PC-3 (cell line): ENCODE measurements around the gene STUB1. TPM values are rescaled to one million over a fixed set of nuclear protein-coding genes. Genes with fewer than 3 reads are reported as not detected.
A peak's percentile ranks its signal among the peaks of the same experiment; 100 is the strongest.

ENCODE experiments used
- ATAC-seq: fragments of 200-7000 bp; cut with Tn5 transposase; 2 replicates; pipeline ENCODE4 v1.9.1; 2020; ENCODE audit warnings: mild to moderate bottlenecking, moderate library complexity
- BruUV-seq: library from RNA; stranded (reverse); fragments of 400-500 nt; replicated peaks from 2 replicates; lab custom pipeline; 2021; lab: Mats Ljungman, UMichigan
- CTCF ChIA-PET: fragments of 300-600 bp; sonication (Branson Sonifier 250); formaldehyde crosslinking; loops from one replicate; lab custom pipeline; 2022; ENCODE audit warnings: antibody characterized with exemption; lab: Charles Lee
- POLR2A ChIA-PET: fragments of 300-600 bp; sonication (Branson Sonifier 250); formaldehyde crosslinking; loops from one replicate; lab custom pipeline; 2022; ENCODE audit warnings: antibody characterized with exemption; ENCODE audit not compliant: unreplicated experiment; lab: Charles Lee
- DNase-seq: peaks from one replicate; pipeline ENCODE4 v3.0.0-alpha.2; 2015
- H2AFZ ChIP-seq: fragments of 300-600 bp; sonication (generic); 2 replicates; pipeline ENCODE4 v1.6.0; 2016; ENCODE audit warnings: antibody characterized with exemption, low read length
- H3F3A ChIP-seq: fragments of 300-600 bp; sonication (generic); one replicate; pipeline ENCODE4 v1.6.0; 2017; ENCODE audit warnings: antibody characterized with exemption, low read length, control low read depth, mild to moderate bottlenecking; ENCODE audit not compliant: unreplicated experiment
- H3K27ac ChIP-seq: fragments of 300-600 bp; sonication (generic); 2 replicates; pipeline ENCODE4 v1.5.1; 2016; ENCODE audit warnings: mild to moderate bottlenecking, low read length
- H3K27me3 ChIP-seq: fragments of 300-600 bp; sonication (generic); 2 replicates; pipeline ENCODE4 v1.6.1; 2016; ENCODE audit warnings: low read length, mixed read lengths
- H3K36me3 ChIP-seq: fragments of 300-600 bp; sonication (generic); 2 replicates; pipeline ENCODE4 v1.6.1; 2016; ENCODE audit warnings: low read depth, mixed run types, low read length, mixed read lengths
- H3K4me1 ChIP-seq: fragments of 300-600 bp; sonication (generic); 2 replicates; pipeline ENCODE4 v1.5.1; 2016; ENCODE audit warnings: low read length; ENCODE audit not compliant: insufficient read depth
- H3K4me2 ChIP-seq: fragments of 300-600 bp; sonication (generic); 2 replicates; pipeline ENCODE4 v1.6.0; 2016; ENCODE audit warnings: low read length
- H3K4me3 ChIP-seq: fragments of 300-600 bp; sonication (generic); 2 replicates; pipeline ENCODE4 v1.5.1; 2016; ENCODE audit warnings: mild to moderate bottlenecking, low read length, mixed read lengths
- H3K79me2 ChIP-seq: fragments of 300-600 bp; sonication (generic); 2 replicates; pipeline ENCODE4 v1.6.1; 2017; ENCODE audit warnings: low read length, mixed read lengths
- H3K9ac ChIP-seq: fragments of 300-600 bp; sonication (generic); 2 replicates; pipeline ENCODE4 v1.6.0; 2016; ENCODE audit warnings: mild to moderate bottlenecking, low read length
- H3K9me2 ChIP-seq: fragments of 300-600 bp; sonication (generic); replicated peaks from 2 replicates; pipeline ENCODE4 v1.6.1; 2016; ENCODE audit warnings: mixed run types, low read length, mixed read lengths
- H3K9me3 ChIP-seq: fragments of 300-600 bp; sonication (generic); 2 replicates; pipeline ENCODE4 v1.6.1; 2016; ENCODE audit warnings: low read length, mixed read lengths
- H4K20me1 ChIP-seq: fragments of 300-600 bp; sonication (generic); 2 replicates; pipeline ENCODE4 v1.6.1; 2016; ENCODE audit warnings: low read length, mixed read lengths
- CTCF ChIP-seq: fragments of 300-600 bp; sonication (generic); conservative IDR thresholded peaks from 2 replicates; pipeline ENCODE4 v1.5.1; 2017; ENCODE audit warnings: antibody characterized with exemption, low read depth, mild to moderate bottlenecking, low read length
- EZH2 ChIP-seq: fragments of 300-600 bp; sonication (generic); IDR thresholded peaks from one replicate; pipeline ENCODE4 v1.6.1; 2017; ENCODE audit warnings: antibody characterized with exemption, mild to moderate bottlenecking, low read length; ENCODE audit not compliant: unreplicated experiment
- EZH2phosphoT487 ChIP-seq: fragments of 300-600 bp; sonication (generic); IDR thresholded peaks from 2 replicates; pipeline ENCODE4 v1.6.1; 2018; ENCODE audit warnings: mild to moderate bottlenecking, antibody characterized with exemption, low read length, borderline replicate concordance
- intact Hi-C: fragments of 100-400 bp; cut with micrococcal nuclease; formaldehyde crosslinking; loops from 2 replicates; pipeline ENCODE4 v1.9.0; 2023
- total RNA-seq: library from RNA; depleted of rRNA; stranded (reverse); fragments of >200 nt; gene quantifications from 2 replicates; pipeline ENCODE4 v1.2.3, GENCODE V29; 2014

Gene STUB1
- total RNA-seq, 1 experiment from 2014 or later, result 152 TPM

GRCh38 chr16:700684-701584 is 20.7 kb downstream of the STUB1 start:
- no peaks in the 10 kb centered on the region for H3K36me3 ChIP-seq
- H3K4me1 ChIP-seq, result no peaks in the 10 kb centered on the region
- no peak overlapping the region for H3K9ac ChIP-seq
- no peaks in the 10 kb centered on the region for H3K9me2 ChIP-seq
- no peak overlapping the region for H3K27ac ChIP-seq
- DNase-seq (no peak), ATAC-seq (peak; percentile 48; the same call in 1 of the 2 replicates)
- no peaks in the 10 kb centered on the region for H4K20me1 ChIP-seq
- H2AFZ ChIP-seq, result no peak overlapping the region
- peak overlapping the region; percentile 26; the same call in 1 of the 2 replicates for H3K4me2 ChIP-seq
- no peaks in the 10 kb centered on the region for H3K9me3 ChIP-seq
- no peaks in the 10 kb centered on the region for H3F3A ChIP-seq
- POLR2A ChIA-PET, result no interaction called here
- no peaks in the 10 kb centered on the region for H3K79me2 ChIP-seq
- H3K4me3 ChIP-seq, result no peak overlapping the region
- no TSS peak for BruUV-seq
- intact Hi-C loops, result no loop called here
- peaks cover 13% of the 10 kb centered on the region for H3K27me3 ChIP-seq
- TF ChIP-seq EZH2, result no peak
- no peak for TF ChIP-seq EZH2phosphoT487
- no peak for TF ChIP-seq CTCF
- CTCF ChIA-PET, result no interaction called here

- no peak overlapping the region for H3K27ac ChIP-seq
- H3K9ac ChIP-seq, result no peak overlapping the region
- no peaks in the 10 kb centered on the region for H3K9me2 ChIP-seq
- BruUV-seq, result no TSS peak
- H3K36me3 ChIP-seq, result no peaks in the 10 kb centered on the region
- ChIA-PET POLR2A (interaction anchor here (0.6 kb wide), 1 partner anchor 376 kb away, joined by 3 read pairs; no protein-coding TSS in a partner anchor), CTCF (no interaction called here)
- no peaks in the 10 kb centered on the region for H3K79me2 ChIP-seq
- DNase-seq (no peak), ATAC-seq (no peak)
- no peaks in the 10 kb centered on the region for H3F3A ChIP-seq
- peaks cover 25% of the 10 kb centered on the region for H3K27me3 ChIP-seq
- H3K4me2 ChIP-seq, result no peak overlapping the region
- H3K4me1 ChIP-seq, result no peaks in the 10 kb centered on the region
- intact Hi-C loops, result no loop called here
- H3K4me3 ChIP-seq, result no peak overlapping the region
- no peaks in the 10 kb centered on the region for H3K9me3 ChIP-seq
- H4K20me1 ChIP-seq, result no peaks in the 10 kb centered on the region
- no peak overlapping the region for H2AFZ ChIP-seq
- TF ChIP-seq EZH2phosphoT487 (no peak), EZH2 (no peak), CTCF (no peak)
Observed at GRCh38 chr16:702341-702740, 22.1 kb downstream of the STUB1 start.

- ATAC-seq, result no peak
- POLR2A ChIA-PET, result no interaction called here
Observed at GRCh38 chr16:703406-703805, 23.2 kb downstream of the STUB1 start.

More at GRCh38 chr16:703406-703805, 23.2 kb downstream of the STUB1 start:
- CTCF ChIA-PET, result no interaction called here
- Histone ChIP-seq H3K9me3 (no peaks in the 10 kb centered on the region), H3K9ac (no peak overlapping the region), H3K27ac (no peak overlapping the region), H3K4me1 (no peaks in the 10 kb centered on the region), H3F3A (no peaks in the 10 kb centered on the region), H3K9me2 (no peaks in the 10 kb centered on the region), H3K27me3 (peaks cover 33% of the 10 kb centered on the region), H3K79me2 (no peaks in the 10 kb centered on the region), H4K20me1 (no peaks in the 10 kb centered on the region), H3K36me3 (no peaks in the 10 kb centered on the region), H2AFZ (no peak overlapping the region), H3K4me2 (no peak overlapping the region), H3K4me3 (no peak overlapping the region)
- intact Hi-C loops, result no loop called here
- no peak for DNase-seq
- TF ChIP-seq EZH2phosphoT487 (no peak), CTCF (no peak), EZH2 (no peak)
- no TSS peak for BruUV-seq
